Myocyte (in vitro differentiated cells): ENCODE data around the gene NOG. TPM values are rescaled to one million over a fixed set of nuclear protein-coding genes. Genes with fewer than 3 reads are reported as not detected.
A peak's percentile ranks its signal among the peaks of the same experiment; 100 is the strongest.

Experiments used
- DNase-seq: peaks from one replicate; pipeline ENCODE4 v3.0.0-alpha.2; 2012; ENCODE audit warnings: low read depth
- total RNA-seq: library from RNA; depleted of rRNA; stranded (reverse); fragments of >200 nt; gene quantifications from 2 replicates; pipeline ENCODE4 v1.2.3, GENCODE V29; 2014

NOG gene
- total RNA-seq, 1 donor from 2014 or later, result 62.4 TPM

GRCh38 chr17:56596691-56597494 lies 3.4 kb downstream of the NOG start:
- DNase-seq, result peak; percentile 80

- DNase-seq, result peak; percentile 85
Measured at GRCh38 chr17:56597495-56597990, 4.0 kb downstream of the NOG start.

- DNase-seq, result peak; percentile 88
Measured at GRCh38 chr17:56598466-56598865, 5.0 kb downstream of the NOG start.

GRCh38 chr17:56599088-56599487 lies 5.6 kb downstream of the NOG start:
- DNase-seq, result no peak

- no peak for DNase-seq
Measured at GRCh38 chr17:56599566-56599965, 6.1 kb downstream of the NOG start.

- DNase-seq, result no peak
Measured at GRCh38 chr17:56600256-56600655, 6.8 kb downstream of the NOG start.

- DNase-seq, result no peak
Measured at GRCh38 chr17:56601591-56601990, 8.1 kb downstream of the NOG start.

- peak; percentile 84 for DNase-seq
Measured at GRCh38 chr17:56602292-56603130, 9.0 kb downstream of the NOG start.

GRCh38 chr17:56603486-56604238 lies 10.2 kb downstream of the NOG start:
- peak; percentile 22 for DNase-seq

GRCh38 chr17:56604691-56605290 lies 11.3 kb downstream of the NOG start:
- peak; percentile 34 for DNase-seq

GRCh38 chr17:56608944-56609343 lies 15.4 kb downstream of the NOG start:
- DNase-seq, result no peak

- DNase-seq, result no peak
Measured at GRCh38 chr17:56610321-56610720, 16.8 kb downstream of the NOG start.

GRCh38 chr17:56613131-56613530 lies 19.6 kb downstream of the NOG start:
- DNase-seq, result no peak

- DNase-seq, result no peak
Measured at GRCh38 chr17:56614522-56614921, 21.0 kb downstream of the NOG start.

- DNase-seq, result no peak
Measured at GRCh38 chr17:56616239-56616638, 22.7 kb downstream of the NOG start.

- peak; percentile 35 for DNase-seq
Measured at GRCh38 chr17:56623383-56623782, 29.9 kb downstream of the NOG start.

GRCh38 chr17:56624309-56624708 lies 30.8 kb downstream of the NOG start:
- DNase-seq, result no peak

- no peak for DNase-seq
Measured at GRCh38 chr17:56624912-56625311, 31.4 kb downstream of the NOG start.

GRCh38 chr17:56629531-56630075 lies 36.1 kb downstream of the NOG start:
- peak; percentile 40 for DNase-seq

- DNase-seq, result no peak
Measured at GRCh38 chr17:56630202-56630601, 36.7 kb downstream of the NOG start.

GRCh38 chr17:56633681-56634080 lies 40.2 kb downstream of the NOG start:
- no peak for DNase-seq
